Hepatocyte (in vitro differentiated cells): ENCODE measurements around the gene PGM2L1. TPM values are rescaled to one million over a fixed set of nuclear protein-coding genes. Genes with fewer than 3 reads are reported as not detected.

ENCODE experiments used
- DNase-seq: peaks from one replicate; pipeline ENCODE4 v3.0.0-alpha.2; 2016; ENCODE audit warnings: low spot score
- H2AFZ ChIP-seq: fragments of 200-600 bp; sonication (generic); 2 replicates; pipeline ENCODE4 v1.6.0; 2016; ENCODE audit warnings: antibody characterized with exemption, mild to moderate bottlenecking
- H3K27ac ChIP-seq: fragments of 200-600 bp; sonication (generic); 2 replicates; pipeline ENCODE4 v1.5.1; 2016; ENCODE audit warnings: mild to moderate bottlenecking
- H3K27me3 ChIP-seq: fragments of 200-600 bp; sonication (generic); 2 replicates; pipeline ENCODE4 v1.6.1; 2016
- H3K36me3 ChIP-seq: fragments of 200-600 bp; sonication (generic); replicated peaks from 2 replicates; pipeline ENCODE4 v1.5.1; 2016; ENCODE audit warnings: low read depth; ENCODE audit not compliant: insufficient read depth
- H3K4me1 ChIP-seq: fragments of 200-600 bp; sonication (generic); 2 replicates; pipeline ENCODE4 v1.5.1; 2016; ENCODE audit warnings: mild to moderate bottlenecking, moderate library complexity; ENCODE audit not compliant: insufficient read depth
- H3K4me2 ChIP-seq: fragments of 200-600 bp; sonication (generic); 2 replicates; pipeline ENCODE4 v1.6.0; 2016
- H3K4me3 ChIP-seq: fragments of 200-600 bp; sonication (generic); 2 replicates; pipeline ENCODE4 v1.5.1; 2016; ENCODE audit warnings: mild to moderate bottlenecking
- H3K79me2 ChIP-seq: fragments of 200-600 bp; sonication (generic); 2 replicates; pipeline ENCODE4 v1.6.0; 2017; ENCODE audit warnings: mild to moderate bottlenecking
- H3K9me2 ChIP-seq: fragments of 200-600 bp; sonication (generic); replicated peaks from 2 replicates; pipeline ENCODE4 v1.6.0; 2017; ENCODE audit warnings: mild to moderate bottlenecking; ENCODE audit not compliant: insufficient read depth
- H3K9me3 ChIP-seq: fragments of 200-600 bp; sonication (generic); 2 replicates; pipeline ENCODE4 v1.5.1; 2016; ENCODE audit warnings: low read depth, mild to moderate bottlenecking
- H4K20me1 ChIP-seq: fragments of 200-600 bp; sonication (generic); 2 replicates; pipeline ENCODE4 v1.6.0; 2016; ENCODE audit warnings: mild to moderate bottlenecking; ENCODE audit not compliant: insufficient read depth, poor library complexity, severe bottlenecking
- EZH2 ChIP-seq: fragments of 200-600 bp; sonication (generic); IDR thresholded peaks from 2 replicates; pipeline ENCODE4 v1.6.1; 2016; ENCODE audit warnings: antibody characterized with exemption, mild to moderate bottlenecking, borderline replicate concordance
- EZH2phosphoT487 ChIP-seq: fragments of 200-600 bp; sonication (generic); IDR thresholded peaks from one replicate; pipeline ENCODE4 v1.6.1; 2018; ENCODE audit warnings: antibody characterized with exemption, mild to moderate bottlenecking, low read depth, moderate library complexity; ENCODE audit not compliant: unreplicated experiment, severe bottlenecking
- WGBS: methylation state at CpG from one replicate; pipeline ENCODE4 v1.1.6; 2016; ENCODE audit warnings: low lambda C conversion rate; ENCODE audit errors: missing lambda C conversion rate; 5-methylcytosine and 5-hydroxymethylcytosine counted together
- polyA plus RNA-seq: library from polyadenylated mRNA; unstranded; fragments of >200 nt; fragmentation: Nextera tagmentation; extraction: Ambion mirVana; gene quantifications from 2 replicates; pipeline ENCODE4 v1.2.1, GENCODE V29; 2016
- total RNA-seq: library from RNA; depleted of rRNA; stranded (reverse); fragments of >200 nt; gene quantifications from 2 replicates; pipeline ENCODE4 v1.2.3, GENCODE V29; 2014
- TF ChIP-seq, protein P1 (sequence below): fragments of 200-600 bp; sonication (generic); IDR thresholded peaks from 2 replicates; pipeline ENCODE4 v1.5.1; 2016; ENCODE audit warnings: antibody characterized with exemption, mild to moderate bottlenecking; ENCODE audit not compliant: poor library complexity

PGM2L1 gene
- total and polyA plus RNA-seq, 2 experiments from 2014 or later: 6.7 to 10.0 TPM

DNA sequence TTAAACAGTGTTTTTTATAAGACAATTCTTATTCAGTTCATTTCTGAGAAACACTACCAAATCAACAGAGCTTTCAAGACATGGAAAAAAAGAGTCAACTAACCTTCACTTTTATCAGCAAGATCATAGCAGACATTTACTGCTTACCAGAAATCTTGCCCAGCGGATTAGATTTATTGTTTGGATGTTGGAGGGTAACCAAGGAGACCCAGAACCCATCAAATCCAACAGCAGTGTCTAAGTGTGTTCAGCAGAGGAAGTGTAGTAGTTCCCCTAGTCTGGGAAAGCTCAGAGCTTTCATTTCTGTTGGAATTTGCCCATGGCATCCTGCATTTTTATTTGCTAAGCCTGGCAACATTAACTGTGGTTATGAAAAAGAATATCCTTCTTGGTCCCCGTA lies 2.4 kb upstream of the PGM2L1 start:
- no peaks in the 10 kb centered on the region for H4K20me1 ChIP-seq
- no peak overlapping the region for H2AFZ ChIP-seq
- H3K36me3 ChIP-seq: no peaks in the 10 kb centered on the region
- WGBS: 78% methylated on average over 2 of the region's 2 CpGs
- H3K27me3 ChIP-seq: no peaks in the 10 kb centered on the region
- peaks cover 15% of the 10 kb centered on the region for H3K79me2 ChIP-seq
- no peaks in the 10 kb centered on the region for H3K4me1 ChIP-seq
- no peaks in the 10 kb centered on the region for H3K9me2 ChIP-seq
- no peaks in the 10 kb centered on the region for H3K9me3 ChIP-seq
- DNase-seq: no peak
- no peak overlapping the region for H3K4me2 ChIP-seq
- H3K4me3 ChIP-seq: no peak overlapping the region
- no peak overlapping the region for H3K27ac ChIP-seq
- TF ChIP-seq EZH2phosphoT487 (no peak), EZH2 (no peak)
- TF ChIP-seq, protein P1, sequence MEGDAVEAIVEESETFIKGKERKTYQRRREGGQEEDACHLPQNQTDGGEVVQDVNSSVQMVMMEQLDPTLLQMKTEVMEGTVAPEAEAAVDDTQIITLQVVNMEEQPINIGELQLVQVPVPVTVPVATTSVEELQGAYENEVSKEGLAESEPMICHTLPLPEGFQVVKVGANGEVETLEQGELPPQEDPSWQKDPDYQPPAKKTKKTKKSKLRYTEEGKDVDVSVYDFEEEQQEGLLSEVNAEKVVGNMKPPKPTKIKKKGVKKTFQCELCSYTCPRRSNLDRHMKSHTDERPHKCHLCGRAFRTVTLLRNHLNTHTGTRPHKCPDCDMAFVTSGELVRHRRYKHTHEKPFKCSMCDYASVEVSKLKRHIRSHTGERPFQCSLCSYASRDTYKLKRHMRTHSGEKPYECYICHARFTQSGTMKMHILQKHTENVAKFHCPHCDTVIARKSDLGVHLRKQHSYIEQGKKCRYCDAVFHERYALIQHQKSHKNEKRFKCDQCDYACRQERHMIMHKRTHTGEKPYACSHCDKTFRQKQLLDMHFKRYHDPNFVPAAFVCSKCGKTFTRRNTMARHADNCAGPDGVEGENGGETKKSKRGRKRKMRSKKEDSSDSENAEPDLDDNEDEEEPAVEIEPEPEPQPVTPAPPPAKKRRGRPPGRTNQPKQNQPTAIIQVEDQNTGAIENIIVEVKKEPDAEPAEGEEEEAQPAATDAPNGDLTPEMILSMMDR: no peak

DNA sequence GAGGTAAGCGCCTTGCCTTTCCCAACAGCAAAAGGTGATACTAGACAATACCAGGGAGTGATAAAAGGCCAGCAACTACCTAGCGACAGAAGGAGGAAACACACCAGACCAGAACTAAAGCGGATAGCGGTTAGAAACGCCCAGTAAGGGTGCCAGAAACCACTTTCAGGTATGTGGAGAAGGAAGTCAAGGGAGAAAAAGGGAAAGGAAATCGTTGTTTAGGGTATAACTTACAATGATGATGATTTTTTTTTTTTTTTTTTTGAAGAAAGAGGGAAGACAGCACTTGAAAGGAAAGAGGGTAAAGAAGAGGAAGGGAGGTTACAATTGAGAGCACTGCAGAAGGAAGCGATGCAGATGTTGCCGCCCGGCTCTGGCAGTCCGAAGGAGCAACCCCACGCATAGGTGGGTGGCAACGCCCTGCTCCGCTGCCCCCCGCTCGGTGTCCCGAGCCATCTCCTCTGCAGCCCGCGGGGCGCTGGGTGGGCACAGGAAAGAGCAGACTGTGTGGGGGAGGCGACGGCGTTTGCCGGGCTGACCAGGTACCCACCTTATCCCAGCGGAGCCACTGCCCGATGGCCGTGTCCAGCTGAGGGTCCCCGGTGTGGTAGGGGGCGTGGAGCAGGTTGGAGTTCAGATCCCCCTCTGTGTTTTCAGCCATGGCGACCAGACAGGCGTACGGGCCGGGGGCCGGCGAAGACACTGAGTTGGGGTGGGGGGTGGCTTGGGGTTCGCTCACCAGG lies 561 bp downstream of the PGM2L1 start:
- 1% methylated on average over 33 of the region's 35 CpGs for WGBS
- no peaks in the 10 kb centered on the region for H3K4me1 ChIP-seq
- peak overlapping the region; percentile 92 for H3K4me2 ChIP-seq
- TF ChIP-seq, protein P1: no peak
- TF ChIP-seq EZH2 (no peak), EZH2phosphoT487 (no peak)
- H2AFZ ChIP-seq: peak overlapping the region; percentile 84
- H3K4me3 ChIP-seq: peak overlapping the region; percentile 74
- H3K9me3 ChIP-seq: no peaks in the 10 kb centered on the region
- peak; percentile 59 for DNase-seq
- no peaks in the 10 kb centered on the region for H3K36me3 ChIP-seq
- H4K20me1 ChIP-seq: no peaks in the 10 kb centered on the region
- no peaks in the 10 kb centered on the region for H3K9me2 ChIP-seq
- peak overlapping the region; percentile 92 for H3K27ac ChIP-seq
- peaks cover 28% of the 10 kb centered on the region for H3K79me2 ChIP-seq
- no peaks in the 10 kb centered on the region for H3K27me3 ChIP-seq

DNA sequence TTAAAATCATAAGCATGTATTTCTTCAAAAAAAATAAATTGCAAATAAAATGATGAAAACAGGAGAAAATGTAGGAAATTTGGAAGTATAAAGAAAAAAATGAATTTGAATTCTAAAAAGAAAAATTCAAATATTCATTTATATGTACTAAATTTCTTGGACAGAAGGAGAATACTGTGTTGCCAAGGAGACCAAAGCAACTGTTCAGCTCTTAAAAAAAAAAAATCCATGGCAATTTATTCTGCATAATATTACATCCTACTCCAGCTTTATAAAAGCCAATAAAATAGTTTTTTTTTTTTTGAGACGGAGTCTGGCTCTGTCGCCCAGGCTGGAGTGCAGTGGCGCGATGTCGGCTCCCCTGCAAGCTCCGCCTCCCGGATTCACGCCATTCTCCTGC lies 6.0 kb downstream of the PGM2L1 start:
- no peak overlapping the region for H3K4me3 ChIP-seq
- TF ChIP-seq EZH2phosphoT487: no peak
- TF ChIP-seq EZH2: no peak
- H3K9me2 ChIP-seq: no peaks in the 10 kb centered on the region
- H3K4me1 ChIP-seq: no peaks in the 10 kb centered on the region
- no peaks in the 10 kb centered on the region for H4K20me1 ChIP-seq
- no peak for DNase-seq
- no peak overlapping the region for H3K4me2 ChIP-seq
- H3K27me3 ChIP-seq: no peaks in the 10 kb centered on the region
- no peak overlapping the region for H2AFZ ChIP-seq
- no peak overlapping the region for H3K27ac ChIP-seq
- WGBS: 98% methylated on average over 8 of the region's 8 CpGs
- no peaks in the 10 kb centered on the region for H3K9me3 ChIP-seq
- H3K36me3 ChIP-seq: no peaks in the 10 kb centered on the region
- H3K79me2 ChIP-seq: peaks cover 38% of the 10 kb centered on the region

DNA sequence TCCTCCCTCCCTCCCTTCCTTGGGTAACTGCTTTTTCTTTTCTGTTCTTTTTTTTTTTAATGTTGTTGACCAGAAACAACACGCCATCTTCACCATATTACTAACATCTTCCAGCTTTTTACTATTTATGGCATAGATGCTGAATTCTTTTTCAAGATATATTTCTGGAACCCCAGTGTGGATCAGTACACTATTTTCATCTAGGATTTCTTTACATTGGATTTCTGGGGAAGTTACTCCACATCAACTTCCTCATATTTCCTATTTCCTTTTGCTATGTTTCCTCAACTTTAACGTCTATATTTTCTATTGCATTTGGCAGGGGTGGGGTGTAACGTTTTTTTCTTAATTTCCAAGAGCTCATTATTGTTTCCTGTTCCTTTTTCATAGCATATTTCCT lies 7.0 kb downstream of the PGM2L1 start:
- no peak overlapping the region for H3K27ac ChIP-seq
- H3K4me3 ChIP-seq: no peak overlapping the region
- H3K79me2 ChIP-seq: peaks cover 29% of the 10 kb centered on the region
- H2AFZ ChIP-seq: no peak overlapping the region
- H3K4me2 ChIP-seq: no peak overlapping the region
- H4K20me1 ChIP-seq: no peaks in the 10 kb centered on the region
- 75% methylated on average over 3 of the region's 3 CpGs for WGBS
- no peak for DNase-seq
- TF ChIP-seq, protein P1: no peak
- TF ChIP-seq EZH2 (no peak), EZH2phosphoT487 (no peak)
- H3K9me3 ChIP-seq: no peaks in the 10 kb centered on the region
- H3K36me3 ChIP-seq: no peaks in the 10 kb centered on the region
- H3K9me2 ChIP-seq: no peaks in the 10 kb centered on the region
- H3K27me3 ChIP-seq: no peaks in the 10 kb centered on the region
- H3K4me1 ChIP-seq: no peaks in the 10 kb centered on the region
